T follicular helper cell (primary cell): Measurements from ENCODE around the gene CTBP1.

Source experiments
- DNase-seq: peaks from one replicate; pipeline ENCODE4 v3.0.0-alpha.2; 2020; ENCODE audit warnings: low read depth

Gene CTBP1

DNA sequence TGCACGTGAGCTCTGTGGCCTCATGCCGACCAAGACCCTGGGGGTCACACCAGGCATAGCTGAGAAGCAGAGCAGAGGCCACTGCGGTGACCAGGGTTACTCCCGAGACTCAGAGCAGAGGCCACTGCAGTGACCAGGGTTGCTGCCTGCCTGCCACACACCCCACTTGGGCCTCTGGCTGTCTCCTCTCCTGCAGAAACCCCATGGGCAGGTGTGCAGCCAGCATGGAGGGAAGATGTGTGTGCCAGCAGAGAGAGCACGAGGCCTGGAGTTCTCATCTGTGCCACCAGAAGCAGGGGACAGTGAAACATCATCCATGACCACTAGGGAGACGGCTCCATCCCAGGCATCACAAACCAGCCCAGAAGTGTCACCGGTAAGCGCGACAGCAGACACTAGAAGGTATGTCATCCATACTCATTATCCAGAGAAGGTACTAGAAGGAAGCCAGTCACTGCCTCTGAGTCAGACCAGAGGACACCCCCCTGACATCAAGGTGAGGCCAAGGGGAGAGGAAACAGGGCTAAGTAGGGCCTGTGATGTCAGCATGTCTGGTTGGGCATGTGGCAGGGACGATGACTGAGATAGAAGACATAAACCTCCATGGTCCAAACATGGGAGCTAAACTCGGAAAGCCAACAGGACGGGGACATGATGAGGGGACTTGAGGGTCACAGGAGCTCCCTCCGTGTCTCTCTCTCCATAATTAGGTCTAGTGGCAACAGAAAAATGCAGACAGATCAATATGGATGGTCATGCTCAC, 52.3 kb downstream of the CTBP1 start:
- DNase-seq = no peak

DNA sequence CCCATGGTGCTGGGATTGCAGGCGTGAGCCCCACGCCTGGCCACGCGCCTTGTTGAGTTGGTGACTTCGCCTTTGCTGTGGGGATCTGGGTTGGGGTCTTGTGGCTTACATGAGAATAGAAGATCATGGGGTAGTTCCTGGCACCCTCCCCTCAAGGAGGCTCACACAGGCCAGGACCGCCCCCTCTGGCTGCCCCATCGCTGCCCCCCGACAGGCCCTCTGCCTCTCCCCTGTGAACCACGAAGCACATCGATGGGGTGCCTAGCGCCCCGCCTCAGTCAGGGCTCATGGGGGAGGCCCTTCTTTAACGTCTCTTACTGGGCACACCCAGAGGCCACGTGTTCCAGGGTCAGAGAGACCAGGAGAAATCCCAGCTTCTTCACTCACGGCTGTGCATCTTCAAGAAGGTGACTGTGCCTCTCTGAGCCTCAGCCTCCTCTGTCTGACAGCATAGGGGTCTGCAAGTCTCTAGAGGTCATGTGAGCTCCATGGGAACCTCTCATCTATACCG, 53.0 kb downstream of the CTBP1 start:
- DNase-seq = no peak

DNA sequence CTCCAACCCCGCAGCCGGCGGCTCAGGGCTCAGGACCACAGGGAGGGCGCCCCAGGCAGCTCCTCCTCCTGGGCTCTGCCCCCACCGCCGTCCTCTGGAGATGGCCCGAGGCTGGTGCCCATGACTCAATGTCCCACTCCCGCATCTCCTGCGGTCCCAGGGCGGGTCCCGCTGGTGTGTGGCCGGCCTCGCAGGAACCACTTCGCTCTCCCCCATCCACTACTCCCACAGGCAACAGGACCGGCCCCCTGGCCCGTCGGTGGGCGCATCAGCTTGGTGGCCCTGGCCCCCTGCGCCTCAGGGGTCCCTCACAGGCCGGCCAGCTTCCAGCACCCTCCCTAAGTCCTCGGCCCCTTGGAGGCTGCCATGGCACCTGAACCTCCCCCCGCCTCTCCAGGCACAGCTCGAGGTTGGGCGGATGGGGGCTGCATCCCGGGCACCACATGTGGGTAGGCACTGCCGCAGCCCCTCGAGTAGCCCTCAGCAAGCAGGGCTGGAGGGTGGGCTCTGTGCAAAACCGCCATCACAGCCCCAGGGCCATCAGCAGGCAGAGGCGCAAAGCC, 53.7 kb downstream of the CTBP1 start:
- no peak for DNase-seq

DNA sequence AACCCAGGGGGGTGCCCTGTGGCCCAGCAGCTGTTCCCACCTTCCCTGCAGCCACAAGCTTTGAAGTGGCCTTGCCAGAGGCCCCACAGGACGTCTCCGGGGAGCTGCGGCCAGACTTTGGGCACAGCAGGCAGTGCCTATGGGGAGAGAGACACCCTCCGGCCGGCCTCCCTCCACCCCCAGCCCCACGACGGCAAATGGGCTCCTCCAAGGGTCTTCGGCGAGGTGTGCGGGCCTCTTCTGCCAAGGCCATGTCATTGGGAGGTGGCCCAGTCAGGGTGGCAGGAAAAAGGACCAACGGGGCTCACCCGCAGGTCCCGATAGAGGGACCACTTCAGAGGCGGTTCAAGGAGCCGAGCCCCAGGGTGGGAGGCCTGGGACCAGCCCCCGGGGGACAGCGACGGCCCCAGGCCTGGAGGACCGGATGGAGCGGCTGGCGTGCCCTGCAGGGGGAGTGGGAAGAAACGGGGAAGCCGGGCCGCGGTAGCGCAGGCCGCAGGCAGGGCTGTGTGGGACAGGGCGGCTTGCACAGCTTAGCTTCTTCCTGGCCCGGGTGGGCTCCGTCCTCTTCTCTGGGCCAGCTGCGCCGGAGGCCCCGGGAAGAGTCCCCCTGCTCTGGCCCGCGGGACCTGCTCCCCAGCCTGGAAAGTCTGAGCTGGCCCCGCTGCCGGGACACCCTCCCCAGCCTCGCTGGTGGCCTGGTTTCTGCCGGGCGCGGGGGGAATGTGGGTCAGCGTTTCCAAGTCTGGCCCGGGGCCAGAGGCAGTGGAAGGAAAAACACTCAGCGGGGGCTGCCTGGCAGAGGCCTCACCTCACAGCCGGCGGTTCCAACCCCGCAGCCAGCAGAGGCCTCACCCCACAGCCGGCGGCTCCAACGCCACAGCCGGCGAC, 54.7 kb downstream of the CTBP1 start:
- no peak for DNase-seq

DNA sequence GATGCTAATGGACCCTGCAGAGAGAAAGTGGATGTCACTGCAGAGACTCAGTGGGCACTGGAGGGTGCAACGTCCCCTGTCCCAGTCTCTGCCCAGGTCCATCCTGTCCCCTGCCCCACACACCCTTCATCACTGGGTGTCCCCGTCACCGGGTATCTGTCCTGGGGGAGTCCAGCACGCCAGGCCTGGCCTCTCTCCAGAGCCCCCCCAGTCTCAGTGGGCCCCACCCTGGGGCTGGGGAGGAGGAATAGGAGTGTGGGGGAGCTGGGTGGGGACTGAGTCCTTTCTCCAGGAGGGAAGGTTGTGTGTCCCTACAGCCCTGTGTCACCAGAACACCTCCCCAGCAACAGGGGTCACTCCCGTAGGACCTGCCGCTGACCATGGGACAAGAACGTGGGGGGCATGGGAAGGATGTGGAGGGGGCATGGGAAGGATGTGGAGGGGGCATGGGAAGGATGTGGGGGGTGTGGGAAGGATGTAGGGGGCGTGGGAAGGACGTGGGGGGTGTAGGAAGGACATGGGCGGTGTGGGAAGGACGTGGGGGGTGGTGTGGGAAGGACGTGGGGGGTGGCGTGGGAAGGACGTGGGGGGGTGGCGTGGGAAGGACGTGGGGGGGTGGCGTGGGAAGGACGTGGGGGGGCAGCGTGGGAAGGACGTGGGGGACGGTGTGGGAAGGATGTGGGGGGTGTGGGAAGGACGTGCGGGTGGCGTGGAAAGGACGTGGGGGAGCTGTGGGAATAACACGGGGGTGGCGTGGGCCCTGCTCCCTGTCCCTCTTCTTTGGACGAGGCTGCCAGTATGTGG, 55.5 kb downstream of the CTBP1 start:
- DNase-seq = no peak

DNA sequence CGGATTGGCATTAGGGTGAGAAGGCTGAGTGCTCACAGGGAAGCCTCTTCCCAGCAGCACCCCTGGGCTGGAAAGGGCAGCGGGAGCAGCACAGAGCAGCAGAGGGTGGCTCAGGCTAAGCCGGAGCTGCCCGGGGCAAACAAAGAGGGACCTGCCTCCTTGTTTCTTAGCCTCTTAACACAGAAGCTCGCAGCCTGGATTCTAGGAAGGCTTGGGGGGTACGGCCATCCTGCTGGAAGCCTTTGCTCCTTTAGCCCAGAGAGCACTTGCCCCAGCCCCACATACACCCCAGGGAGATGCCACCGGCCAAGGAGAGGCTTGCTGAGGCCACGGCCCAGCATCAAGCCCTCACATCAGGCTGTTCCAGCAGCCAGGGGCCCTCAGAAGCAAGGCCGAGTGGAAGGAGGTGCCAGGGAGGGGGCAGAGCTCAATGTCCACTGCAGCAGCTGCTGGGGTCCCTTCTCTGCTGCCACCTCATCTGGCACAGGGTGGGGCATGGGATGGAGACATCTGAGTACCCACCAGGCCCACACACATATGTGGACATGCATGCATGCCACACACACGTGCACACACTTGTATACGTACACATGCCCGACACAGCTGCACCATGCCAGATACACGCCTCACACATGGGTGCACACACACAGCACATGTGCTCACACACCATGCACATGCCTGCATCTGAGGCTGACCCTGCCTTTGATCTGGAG, 56.3 kb downstream of the CTBP1 start:
- DNase-seq = no peak

DNA sequence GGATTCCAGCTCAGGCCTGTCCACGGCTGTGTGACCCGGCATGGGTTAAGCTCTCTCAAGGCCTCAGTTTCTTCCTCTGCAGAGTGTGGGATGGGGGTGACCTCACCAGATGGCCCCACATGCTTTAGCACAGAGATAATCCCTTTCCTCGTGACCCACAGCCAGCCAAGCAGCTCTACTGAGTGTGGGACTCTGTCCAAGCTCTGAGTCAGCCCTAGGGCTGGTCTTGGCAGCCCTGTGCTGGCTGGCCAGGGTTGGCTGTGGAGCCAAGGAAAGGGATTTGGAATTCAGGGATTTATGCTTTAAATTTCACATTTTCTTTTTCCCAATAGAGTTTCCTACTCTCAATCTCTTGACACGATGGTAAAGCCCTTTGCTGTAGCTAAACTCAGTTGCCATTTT, 56.8 kb downstream of the CTBP1 start:
- no peak for DNase-seq

DNA sequence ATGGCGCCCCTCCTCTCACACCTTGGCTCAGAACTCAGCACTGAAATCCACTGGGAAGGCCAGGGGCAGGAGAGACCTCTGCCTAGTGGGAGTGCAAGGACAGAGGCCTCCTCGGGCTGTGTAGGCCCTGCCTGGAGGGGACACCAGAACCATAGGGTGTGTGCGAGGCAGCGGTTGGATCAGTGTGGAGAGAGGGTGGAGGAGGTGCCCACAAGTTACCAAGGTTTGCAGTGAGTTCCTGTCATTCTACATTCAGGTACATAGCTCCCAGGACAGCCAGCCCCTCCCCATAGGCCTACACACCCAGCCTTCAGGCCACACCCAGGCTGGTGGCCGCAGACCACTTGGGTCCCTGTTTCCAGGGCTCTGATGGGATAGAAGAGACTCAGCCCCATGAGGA, 57.3 kb downstream of the CTBP1 start:
- no peak for DNase-seq

DNA sequence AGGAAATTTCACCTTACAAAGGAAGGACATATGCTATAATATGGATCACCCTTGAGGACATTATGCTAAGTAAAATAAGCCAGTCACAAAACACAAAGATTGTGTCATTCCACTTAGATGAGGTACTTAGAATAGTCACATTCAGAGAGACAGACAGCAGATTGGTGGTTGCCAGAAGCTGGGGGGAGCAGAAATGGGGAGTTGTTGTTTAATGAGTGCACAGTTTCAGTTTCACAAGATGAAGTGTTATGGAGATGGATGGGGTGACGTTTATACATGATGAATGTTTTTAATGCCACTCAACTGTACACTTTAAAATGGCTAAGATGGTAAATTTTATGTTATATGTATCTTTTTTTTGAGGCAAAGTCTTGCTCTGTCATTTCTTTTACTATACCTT, 61.7 kb downstream of the CTBP1 start:
- no peak for DNase-seq

DNA sequence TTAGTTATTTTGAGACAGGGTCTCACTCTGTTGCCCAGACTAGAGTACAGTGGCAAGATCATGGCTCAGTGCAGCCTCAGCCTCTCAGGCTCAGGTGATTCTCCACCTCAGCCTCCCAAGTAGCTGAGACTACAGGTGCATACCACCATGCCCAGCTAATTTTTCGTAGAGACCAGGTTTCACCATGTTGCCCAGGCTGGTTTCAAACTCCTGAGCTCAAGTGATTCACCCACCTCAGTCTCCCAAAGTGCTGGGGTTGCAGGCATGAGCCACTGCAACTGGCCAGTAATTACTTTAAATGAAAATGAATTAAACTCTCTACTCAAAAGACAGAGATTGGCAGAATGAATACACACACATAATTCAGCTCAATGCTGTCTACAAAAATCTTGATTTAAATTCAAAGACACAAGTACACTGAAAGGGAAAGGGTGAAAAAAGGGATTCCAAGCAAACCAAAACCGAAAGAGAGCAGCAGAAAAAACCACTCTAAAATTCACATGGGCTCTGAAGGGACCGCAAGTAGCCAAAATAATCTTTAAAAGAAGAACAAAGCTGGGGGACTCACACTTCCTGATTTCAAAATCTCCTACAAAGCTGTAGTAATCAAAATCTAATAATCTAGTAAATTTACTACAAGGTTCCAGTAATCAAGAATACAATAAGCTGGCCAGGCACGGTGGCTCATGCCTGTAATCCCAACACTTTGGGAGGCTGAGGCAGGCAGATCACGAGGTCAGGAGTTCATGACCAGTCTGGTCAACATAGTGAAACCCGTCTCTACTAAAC, 64.8 kb downstream of the CTBP1 start:
- DNase-seq = no peak

DNA sequence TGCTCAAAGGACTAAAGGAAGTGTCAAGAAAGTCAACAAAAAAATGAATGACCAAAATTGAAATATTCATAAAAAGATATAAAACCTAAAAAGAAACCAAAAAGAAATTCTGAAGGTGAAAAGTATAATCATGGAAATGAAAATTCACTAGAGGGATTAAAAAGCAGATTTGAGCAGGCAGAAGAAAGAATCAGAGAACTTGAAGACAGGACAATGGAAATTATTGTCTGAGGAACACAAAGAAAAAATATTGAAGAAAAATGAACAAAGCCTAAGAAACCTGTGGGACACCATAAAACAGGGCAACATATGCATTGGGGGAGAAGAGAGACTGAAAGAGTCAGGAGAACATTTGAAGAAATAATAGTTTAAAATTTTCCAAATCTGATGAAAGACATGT, 66.6 kb downstream of the CTBP1 start:
- DNase-seq = no peak

DNA sequence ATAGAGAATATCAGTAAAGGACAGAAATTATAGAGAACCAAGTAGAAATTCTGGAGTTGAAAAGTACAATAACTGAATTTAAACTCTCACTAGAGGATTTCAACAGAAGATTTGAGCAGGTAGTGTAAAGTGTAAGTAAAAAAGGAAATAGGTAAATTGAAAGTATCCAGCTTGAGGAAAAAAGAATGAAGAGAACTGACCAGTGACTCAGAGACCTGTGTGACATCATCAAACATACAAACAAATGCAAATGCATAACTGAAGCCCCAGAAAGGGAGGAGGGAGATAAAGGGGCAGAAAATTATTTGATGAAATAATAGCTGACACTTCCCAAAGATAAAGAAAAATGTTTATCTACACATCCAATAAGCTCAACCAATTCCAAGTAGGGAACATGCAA, 68.3 kb downstream of the CTBP1 start:
- no peak for DNase-seq

DNA sequence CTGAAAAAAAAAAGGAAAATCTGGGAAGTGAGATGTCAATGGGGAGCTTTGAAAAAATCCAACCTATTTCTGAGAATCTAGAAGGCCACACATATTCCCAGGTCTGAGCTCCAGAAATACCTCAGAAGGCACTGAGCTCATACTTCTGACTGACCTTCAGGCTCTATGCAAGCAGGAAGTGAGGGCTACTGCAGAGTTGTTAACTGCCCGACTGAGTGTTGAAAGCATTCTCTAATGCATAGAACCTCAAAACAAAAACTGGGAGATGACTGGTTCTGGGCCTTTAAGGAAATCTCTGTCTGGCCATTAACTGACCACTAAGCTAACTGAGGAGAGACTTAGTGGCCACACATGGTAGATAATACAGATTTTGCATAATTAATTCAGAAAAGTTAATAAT, 69.0 kb downstream of the CTBP1 start:
- DNase-seq = no peak

DNA sequence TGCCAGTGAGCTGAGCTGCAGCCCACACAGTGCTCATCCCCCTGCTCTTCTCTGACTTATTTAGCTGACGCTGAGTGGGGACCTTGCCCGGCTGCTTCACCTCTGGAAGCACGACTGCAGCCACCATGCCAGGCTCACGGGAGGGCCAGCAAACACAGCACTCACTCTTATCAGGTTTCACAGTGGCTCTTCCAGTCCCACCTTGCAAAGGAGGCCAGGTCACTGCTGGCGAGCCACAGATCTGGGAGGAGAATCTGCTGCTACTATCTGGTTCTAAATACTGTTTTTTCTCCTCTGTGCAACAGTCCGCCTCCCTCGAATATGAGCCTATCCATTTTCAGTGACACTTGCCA, 69.9 kb downstream of the CTBP1 start:
- DNase-seq = no peak

DNA sequence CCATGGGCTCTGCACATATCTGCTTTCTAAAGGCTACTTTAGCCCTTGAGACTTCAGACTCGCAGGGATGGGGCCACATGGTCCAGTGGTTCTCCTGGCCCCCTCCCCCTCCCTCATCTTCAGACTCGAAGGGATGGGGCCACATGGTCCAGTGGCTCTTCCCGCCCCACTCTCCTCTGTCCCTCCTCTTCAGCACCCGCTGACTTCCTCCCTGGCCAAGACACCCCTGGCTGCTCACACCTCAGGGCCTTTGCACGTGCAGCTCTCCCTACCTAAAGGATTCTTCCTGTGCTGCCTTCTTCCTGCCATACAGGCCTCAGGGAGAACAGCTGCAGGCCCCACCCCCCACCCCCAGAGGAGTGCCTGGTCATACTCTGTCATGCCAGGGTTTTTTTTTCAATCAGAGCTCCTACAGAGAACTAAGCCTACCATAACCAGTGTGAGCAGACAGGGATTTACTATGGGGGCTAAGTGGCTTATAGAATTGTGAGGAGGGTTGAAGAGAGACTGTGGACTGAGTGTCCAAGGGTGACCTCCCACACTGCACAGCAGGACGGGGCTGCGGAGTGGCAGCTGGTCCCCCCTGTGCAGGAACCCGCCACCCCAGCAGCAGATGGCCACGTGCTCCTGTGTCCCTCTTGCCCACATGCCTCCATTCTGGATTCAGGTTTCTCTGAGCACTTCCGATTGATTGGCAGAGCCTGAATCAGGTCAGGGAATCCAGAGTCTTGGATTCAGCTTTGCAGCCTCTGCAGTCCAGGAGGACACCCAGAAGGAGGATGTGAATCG, 70.4 kb downstream of the CTBP1 start:
- no peak for DNase-seq

DNA sequence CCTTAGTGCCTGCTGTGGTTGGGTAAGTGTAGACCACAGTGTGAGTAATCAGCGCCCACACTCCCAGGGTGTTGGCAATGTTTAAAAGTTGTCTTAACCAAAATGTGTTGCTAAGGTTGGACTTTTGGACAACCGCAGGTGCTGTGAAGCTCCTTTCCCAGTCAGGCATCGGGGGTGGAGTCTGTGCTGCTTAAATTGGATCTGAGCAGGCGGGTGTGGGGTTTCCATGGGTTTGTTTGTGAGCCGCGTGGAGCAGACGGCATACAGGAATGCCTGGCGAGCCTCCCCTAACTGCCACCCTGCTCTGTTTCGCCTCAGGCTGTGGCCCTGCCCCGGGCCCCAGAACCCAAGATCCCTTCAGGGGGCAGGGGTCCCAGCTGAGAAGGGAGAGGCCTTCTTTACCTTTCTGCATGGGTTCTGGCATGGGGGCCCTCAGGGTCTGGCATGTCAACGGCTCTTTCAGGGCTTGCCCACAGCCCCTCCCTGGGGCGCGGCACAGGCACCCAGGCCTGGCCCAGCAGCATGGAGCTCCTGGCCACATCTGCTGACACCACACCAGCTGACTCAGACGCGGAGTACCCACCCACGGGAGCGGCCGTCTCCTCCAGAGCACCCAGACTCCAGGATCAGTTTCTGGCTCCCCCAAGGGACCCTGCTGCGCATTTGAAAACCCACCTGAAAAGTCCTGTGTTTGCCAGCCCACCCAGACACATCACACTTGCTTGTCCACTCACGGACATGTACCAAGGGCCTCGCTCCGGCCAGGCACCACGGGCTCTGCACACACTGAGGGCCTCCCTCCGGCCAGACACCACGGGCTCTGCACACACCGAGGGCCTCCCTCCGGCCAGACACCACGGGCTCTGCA, 71.4 kb downstream of the CTBP1 start:
- DNase-seq = no peak

DNA sequence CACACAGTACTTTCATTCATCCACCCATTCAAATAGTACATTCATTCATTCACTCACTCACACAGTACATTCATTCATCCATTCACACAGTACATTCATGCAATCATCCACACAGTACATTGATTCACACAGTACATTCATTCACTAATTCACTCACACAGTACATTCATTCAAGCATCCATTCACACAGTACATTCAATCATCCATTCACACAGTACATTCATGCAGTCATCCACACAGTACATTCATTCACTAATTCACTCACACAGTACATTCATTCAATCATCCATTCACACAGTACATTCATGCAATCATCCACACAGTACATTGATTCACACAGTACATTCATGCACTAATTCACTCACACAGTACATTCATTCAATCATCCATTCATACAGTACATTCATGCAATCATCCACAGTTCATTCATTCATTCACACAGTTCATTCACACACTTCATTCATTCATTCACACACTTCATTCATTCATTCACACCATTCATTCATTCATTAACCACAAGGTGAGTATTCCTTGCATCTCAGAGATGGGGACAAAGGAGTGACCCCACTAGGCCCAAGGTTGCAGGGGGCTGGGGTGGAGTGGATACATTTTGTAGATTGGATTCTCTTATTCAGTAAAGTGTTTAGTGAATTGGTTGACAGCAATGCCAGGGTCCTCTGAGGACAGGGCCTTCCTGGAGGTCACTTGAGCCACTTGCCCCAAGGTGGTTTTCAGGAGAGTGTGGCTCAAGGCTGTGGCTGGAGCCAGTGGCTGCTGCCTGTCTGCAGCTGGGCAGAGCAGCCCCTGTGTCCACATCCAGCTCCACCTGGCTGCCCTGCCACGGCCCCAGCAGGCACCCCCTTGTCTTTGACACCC, 72.3 kb downstream of the CTBP1 start:
- DNase-seq = no peak
